IMR-90 (cell line): ENCODE data around the gene LGI1. TPM values are rescaled to one million over a fixed set of nuclear protein-coding genes. Genes with fewer than 3 reads are reported as not detected.

Experiments used
- ATAC-seq: fragments of 200-7000 bp; cut with Tn5 transposase; 2 replicates; pipeline ENCODE4 v1.9.1; 2020; ENCODE audit warnings: low read depth, mild to moderate bottlenecking, moderate library complexity
- BruUV-seq: library from RNA; stranded (reverse); fragments of 400-500 nt; replicated peaks from 2 replicates; lab custom pipeline; 2021; lab: Mats Ljungman, UMichigan
- CTCF ChIA-PET: fragments of 300-600 bp; formaldehyde crosslinking; extraction: SDS; loops from one replicate; lab custom pipeline; 2021; ENCODE audit warnings: antibody characterized with exemption; lab: Yijun Ruan, JAX
- POLR2A ChIA-PET: fragments of 300-600 bp; sonication (Branson Sonifier 250); formaldehyde crosslinking; loops from one replicate; lab custom pipeline; 2022; ENCODE audit warnings: antibody characterized with exemption; ENCODE audit not compliant: unreplicated experiment; lab: Charles Lee
- DNase-seq: peaks from one replicate; pipeline ENCODE4 v3.0.0; 2013
- H2AFZ ChIP-seq: replicated peaks from 2 replicates; pipeline ENCODE3; 2013; ENCODE audit warnings: low read length, mild to moderate bottlenecking; ENCODE audit not compliant: poor library complexity
- H2AK5ac ChIP-seq: 2 replicates; pipeline ENCODE4 v1.6.1; 2013; ENCODE audit warnings: low read depth, low read length, inconsistent platforms
- H2AK9ac ChIP-seq: replicated peaks from 2 replicates; pipeline ENCODE3; 2013; ENCODE audit warnings: mild to moderate bottlenecking, low read depth, low read length, moderate library complexity; ENCODE audit not compliant: poor library complexity
- H2BK120ac ChIP-seq: 2 replicates; pipeline ENCODE4 v1.6.1; 2013; ENCODE audit warnings: low read depth, low read length, inconsistent platforms
- H2BK15ac ChIP-seq: 3 replicates; pipeline ENCODE4 v1.6.1; 2013; ENCODE audit warnings: low read depth, low read length, inconsistent platforms
- H2BK20ac ChIP-seq: 2 replicates; pipeline ENCODE4 v1.6.1; 2013; ENCODE audit warnings: low read depth, mild to moderate bottlenecking, inconsistent platforms, low read length, moderate library complexity
- H2BK5ac ChIP-seq: 2 replicates; pipeline ENCODE4 v1.6.1; 2013; ENCODE audit warnings: mild to moderate bottlenecking, low read depth, low read length, inconsistent platforms; ENCODE audit not compliant: poor library complexity, severe bottlenecking
- H3K14ac ChIP-seq: replicated peaks from 2 replicates; pipeline ENCODE4 v1.6.1; 2013; ENCODE audit warnings: low read depth, low read length, inconsistent platforms
- H3K18ac ChIP-seq: 2 replicates; pipeline ENCODE4 v1.6.1; 2013; ENCODE audit warnings: low read depth, low read length, control low read depth
- H3K23ac ChIP-seq: 2 replicates; pipeline ENCODE4 v1.6.1; 2013; ENCODE audit warnings: low read depth, low read length, inconsistent platforms
- H3K27ac ChIP-seq: 2 replicates; pipeline ENCODE4 v1.5.1; 2013; ENCODE audit warnings: mild to moderate bottlenecking, control low read depth, low read length; ENCODE audit not compliant: insufficient read depth
- H3K27me3 ChIP-seq: 2 replicates; pipeline ENCODE4 v1.6.1; 2013; ENCODE audit warnings: low read length; ENCODE audit not compliant: control insufficient read depth, insufficient read depth
- H3K36me3 ChIP-seq: 2 replicates; pipeline ENCODE4 v1.6.1; 2013; ENCODE audit warnings: low read length, mixed read lengths; ENCODE audit not compliant: control insufficient read depth, insufficient read depth
- H3K4ac ChIP-seq: 2 replicates; pipeline ENCODE4 v1.6.1; 2013; ENCODE audit warnings: low read depth, low read length, inconsistent platforms
- H3K4me1 ChIP-seq: 2 replicates; pipeline ENCODE4 v1.6.1; 2013; ENCODE audit warnings: low read length, mixed read lengths; ENCODE audit not compliant: control insufficient read depth, insufficient read depth
- H3K4me2 ChIP-seq: 2 replicates; pipeline ENCODE4 v1.6.1; 2013; ENCODE audit warnings: low read depth, mild to moderate bottlenecking, control low read depth, low read length, moderate library complexity
- H3K4me3 ChIP-seq: 2 replicates; pipeline ENCODE4 v1.5.1; 2013; ENCODE audit warnings: low read depth, mild to moderate bottlenecking, control low read depth, low read length, moderate library complexity; ENCODE audit not compliant: insufficient read depth
- H3K56ac ChIP-seq: 2 replicates; pipeline ENCODE4 v1.6.1; 2013; ENCODE audit warnings: low read length, inconsistent platforms; ENCODE audit not compliant: insufficient read depth; ENCODE audit errors: extremely low read depth
- H3K79me1 ChIP-seq, 2 experiments: 2 replicates each; pipeline ENCODE4 v1.6.1; 2013; ENCODE audit warnings: low read length in 2 of 2, inconsistent platforms in 1 of 2, low read depth in 1 of 2
- H3K9ac ChIP-seq: 2 replicates; pipeline ENCODE4 v1.6.1; 2013; ENCODE audit warnings: low read depth, low read length, control low read depth
- H3K9me1 ChIP-seq: 2 replicates; pipeline ENCODE4 v1.6.1; 2013; ENCODE audit warnings: low read length, inconsistent platforms; ENCODE audit not compliant: insufficient read depth
- H3K9me3 ChIP-seq: 2 replicates; pipeline ENCODE4 v1.6.1; 2013; ENCODE audit warnings: low read length; ENCODE audit not compliant: control insufficient read depth, insufficient read depth
- H4K20me1 ChIP-seq: 2 replicates; pipeline ENCODE4 v1.6.1; 2013; ENCODE audit warnings: low read length, inconsistent platforms; ENCODE audit not compliant: insufficient read depth
- H4K5ac ChIP-seq: 2 replicates; pipeline ENCODE4 v1.6.1; 2013; ENCODE audit warnings: mild to moderate bottlenecking, low read depth, low read length, control low read depth
- H4K8ac ChIP-seq, 2 experiments: 2 replicates each; pipeline ENCODE4 v1.6.1; 2013; ENCODE audit warnings: low read depth in 2 of 2, low read length in 2 of 2, control low read depth in 1 of 2, inconsistent platforms in 1 of 2
- H4K91ac ChIP-seq: 2 replicates; pipeline ENCODE4 v1.6.1; 2013; ENCODE audit warnings: low read depth, low read length, inconsistent platforms; ENCODE audit not compliant: insufficient read depth
- BHLHE40 ChIP-seq: fragments of 150-350 bp; IDR thresholded peaks from 2 replicates; pipeline ENCODE4 v1.6.1; 2016; ENCODE audit warnings: mild to moderate bottlenecking, low read depth, low read length
- CEBPB ChIP-seq: IDR thresholded peaks from 2 replicates; pipeline ENCODE4 v1.6.1; 2012; ENCODE audit warnings: low read depth, low read length, improper control_type of control experiment
- CTCF ChIP-seq: conservative IDR thresholded peaks from 2 replicates; pipeline ENCODE4 v1.5.1; 2012; ENCODE audit warnings: mild to moderate bottlenecking, low read depth, low read length, improper control_type of control experiment
- ELK1 ChIP-seq: fragments of 150-350 bp; IDR thresholded peaks from 2 replicates; pipeline ENCODE4 v1.6.1; 2016; ENCODE audit warnings: low read depth, mild to moderate bottlenecking, low read length, moderate library complexity, borderline replicate concordance
- MAFK ChIP-seq: IDR thresholded peaks from 2 replicates; pipeline ENCODE4 v1.6.1; 2012; ENCODE audit warnings: low read depth, low read length, improper control_type of control experiment
- MAZ ChIP-seq: IDR thresholded peaks from 2 replicates; pipeline ENCODE4 v1.6.1; 2012; ENCODE audit warnings: low read depth, mild to moderate bottlenecking, low read length, improper control_type of control experiment, moderate library complexity, borderline replicate concordance
- MXI1 ChIP-seq: IDR thresholded peaks from 2 replicates; pipeline ENCODE4 v1.6.1; 2012; ENCODE audit warnings: low read depth, mild to moderate bottlenecking, low read length, moderate library complexity, borderline replicate concordance
- POLR2A ChIP-seq: IDR thresholded peaks from 2 replicates; pipeline ENCODE4 v1.6.1; 2012; ENCODE audit warnings: mild to moderate bottlenecking, low read depth, low read length
- RCOR1 ChIP-seq: IDR thresholded peaks from 2 replicates; pipeline ENCODE4 v1.6.1; 2012; ENCODE audit warnings: mild to moderate bottlenecking, low read length, improper control_type of control experiment; ENCODE audit not compliant: insufficient replicate concordance
- RFX5 ChIP-seq: IDR thresholded peaks from 2 replicates; pipeline ENCODE4 v1.8.0; 2012; ENCODE audit warnings: low read depth, mild to moderate bottlenecking, low read length, moderate library complexity
- USF2 ChIP-seq: fragments of 150-350 bp; IDR thresholded peaks from 2 replicates; pipeline ENCODE4 v1.6.1; 2017; ENCODE audit warnings: mild to moderate bottlenecking, antibody characterized with exemption, low read length, low read depth
- WGBS, 2 experiments: methylation state at CpG; one replicate each; pipeline versions ENCODE4 v1.1.5 to v1.1.7; 2013; ENCODE audit warnings: missing lambda C conversion rate in 2 of 2; ENCODE audit not compliant: insufficient read length in 1 of 2; ENCODE audit errors: extremely low coverage in 2 of 2; 5-methylcytosine and 5-hydroxymethylcytosine counted together
- dilution Hi-C: fragments of 300-500 bp; cut with HindIII; formaldehyde crosslinking; loops from one replicate; pipeline ENCODE4 v1.14.3; 2018; ENCODE audit warnings: low sequenced_read_pairs; ENCODE audit not compliant: unreplicated experiment
- in situ Hi-C: fragments of 300-500 bp; cut with MboI; formaldehyde crosslinking; loops from 3 replicates; pipeline ENCODE4 v1.14.3; 2019; ENCODE audit warnings: low sequenced_read_pairs, inconsistent platforms, mixed read lengths
- intact Hi-C: fragments of 100-400 bp; cut with micrococcal nuclease; formaldehyde crosslinking; loops from 2 replicates; pipeline ENCODE4 v1.10.0; 2022
- polyA plus RNA-seq, 3 experiments: library from polyadenylated mRNA; depleted of rRNA; stranded (reverse); fragments of >200 nt; gene quantifications; 2 replicates each; pipeline ENCODE4 v1.2.3, GENCODE V29; 2012; ENCODE audit warnings: low replicate concordance in 1 of 3
- total RNA-seq: library from RNA; depleted of rRNA; stranded (reverse); fragments of >200 nt; gene quantifications from 2 replicates; pipeline ENCODE4 v1.2.3, GENCODE V29; 2012

Gene LGI1
- total and polyA plus RNA-seq, 2 of the 4 experiments (the other 2 are of a cell fraction): not detected

- no peak overlapping the region for H2AK9ac ChIP-seq
- BruUV-seq: no TSS peak
- H3K9ac ChIP-seq: no peak overlapping the region
- TF ChIP-seq USF2 (no peak), BHLHE40 (no peak), CEBPB (no peak), POLR2A (no peak), MAFK (no peak), ELK1 (no peak), RFX5 (no peak), MAZ (no peak), CTCF (no peak), MXI1 (no peak), RCOR1 (no peak)
- no peaks in the 10 kb centered on the region for H3K9me1 ChIP-seq
- H2BK20ac ChIP-seq: no peak overlapping the region
- H3K4me3 ChIP-seq: no peak overlapping the region
- ChIA-PET POLR2A (no interaction called here), CTCF (no interaction called here)
- no peak overlapping the region for H3K14ac ChIP-seq
- no peak overlapping the region for H3K4ac ChIP-seq
- 93% methylated on average over 3 of the region's 8 CpGs; no CpG with 5 or more reads in 1 of the 2 experiments for WGBS, 2 experiments
- H3K4me1 ChIP-seq: peaks cover 2% of the 10 kb centered on the region; the same call in 1 of the 2 replicates
- H2BK15ac ChIP-seq: no peak overlapping the region
- H3K56ac ChIP-seq: no peak overlapping the region
- dilution Hi-C loops (no loop called here), in situ Hi-C loops (no loop called here), intact Hi-C loops (no loop called here)
- no peak overlapping the region for H3K23ac ChIP-seq
- no peak overlapping the region for H4K91ac ChIP-seq
- no peak overlapping the region for H2AFZ ChIP-seq
- no peak overlapping the region for H4K8ac ChIP-seq
- H2BK5ac ChIP-seq: no peak overlapping the region
- ATAC-seq (no peak), DNase-seq (no peak)
- H3K27me3 ChIP-seq: peaks cover 5% of the 10 kb centered on the region
- H3K9me3 ChIP-seq: no peaks in the 10 kb centered on the region
- H4K20me1 ChIP-seq: no peaks in the 10 kb centered on the region
- no peak overlapping the region for H3K4me2 ChIP-seq
- no peaks in the 10 kb centered on the region for H3K36me3 ChIP-seq
- no peak overlapping the region for H4K5ac ChIP-seq
- no peak overlapping the region for H2BK120ac ChIP-seq
- no peaks in the 10 kb centered on the region for H3K79me1 ChIP-seq
- no peak overlapping the region for H3K18ac ChIP-seq
- no peak overlapping the region for H3K27ac ChIP-seq
- no peak overlapping the region for H2AK5ac ChIP-seq
Measured at GRCh38 chr10:93742633-93743349, 14.9 kb upstream of the LGI1 start.
